GM21619 (cell line): ENCODE results near the gene KIF17.

Experiments
- ATAC-seq: cut with Tn5 transposase; IDR thresholded peaks from one replicate; pipeline ENCODE4 v1.9.1; 2021; ENCODE audit not compliant: unreplicated experiment

The KIF17 gene

DNA sequence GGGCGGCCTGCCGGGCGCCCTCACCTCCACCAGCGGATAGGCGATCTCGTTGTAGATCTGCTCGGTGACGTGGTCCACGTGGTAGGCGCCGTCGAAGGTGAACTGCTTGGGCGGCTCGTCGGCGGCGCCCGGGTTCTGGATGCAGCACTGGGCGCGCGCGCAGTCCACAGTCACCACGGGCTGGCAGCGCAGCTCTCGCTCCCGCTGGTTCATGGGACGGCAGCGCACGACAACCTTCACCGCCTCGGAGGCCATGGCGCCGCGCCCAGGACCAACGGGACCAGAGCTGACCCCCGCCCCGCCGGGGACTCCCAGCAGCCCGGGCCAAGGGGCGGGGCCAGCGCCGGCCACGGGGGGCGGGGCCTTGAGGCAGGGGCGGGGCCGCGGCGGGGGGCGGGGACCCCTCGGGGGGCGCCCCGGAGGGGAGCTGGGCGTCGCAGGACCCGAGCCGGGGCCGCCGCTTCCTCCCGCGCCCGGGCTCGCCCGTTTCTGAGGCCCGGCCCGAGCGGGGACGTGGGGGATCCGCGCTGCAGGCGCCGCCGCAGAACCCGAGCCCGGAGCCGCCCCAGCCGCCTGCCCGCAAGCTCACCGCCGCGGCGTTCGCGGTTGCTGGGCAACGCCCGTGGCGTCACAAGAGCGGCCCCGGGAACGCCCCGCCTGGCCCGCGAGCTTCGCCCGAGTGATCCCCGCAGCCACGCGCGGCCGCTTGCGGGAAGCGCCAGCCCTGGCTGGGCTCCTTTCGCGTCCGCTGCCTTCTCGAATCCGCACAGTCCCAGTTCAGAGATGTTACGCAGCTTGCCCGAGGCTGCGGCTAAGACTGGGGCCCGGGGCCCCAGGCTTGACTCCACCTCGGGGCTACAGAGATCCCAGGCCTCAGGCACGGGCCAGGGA is at the start of gene KIF17:
KIF17 (minus strand) TSS at position 556 of the 891 bp plus-strand sequence; CDS start at position 255, 301 bp downstream.
- no peak for ATAC-seq

GRCh38 chr1:20767271-20767670 is 49.5 kb upstream of the KIF17 start:
- ATAC-seq = no peak

DNA sequence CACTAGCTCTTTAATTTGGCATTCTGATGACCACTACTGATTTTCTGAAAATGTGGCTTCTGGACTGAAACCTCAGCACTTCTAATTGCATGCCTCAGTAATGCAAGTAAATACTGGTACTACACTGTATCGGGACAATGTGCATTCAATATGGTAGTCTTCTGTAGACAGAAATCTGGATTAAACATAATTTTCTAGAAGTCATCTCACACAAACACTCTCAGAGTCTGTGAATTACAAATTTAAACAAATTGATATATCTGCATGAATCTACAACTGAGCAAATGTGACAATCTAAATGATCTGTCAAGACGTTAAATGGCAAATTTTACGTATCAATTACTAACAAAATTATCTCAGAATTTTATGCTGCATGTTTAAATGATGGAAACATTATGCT is 45.6 kb upstream of the KIF17 start:
- no peak for ATAC-seq

GRCh38 chr1:20760322-20760721 is 42.5 kb upstream of the KIF17 start:
- ATAC-seq = no peak

GRCh38 chr1:20753589-20753988 is 35.8 kb upstream of the KIF17 start:
- no peak for ATAC-seq

GRCh38 chr1:20751462-20751990 is 33.7 kb upstream of the KIF17 start:
- ATAC-seq = no peak

GRCh38 chr1:20742671-20743070 is 24.9 kb upstream of the KIF17 start:
- no peak for ATAC-seq

GRCh38 chr1:20740781-20741180 is 23.0 kb upstream of the KIF17 start:
- no peak for ATAC-seq

DNA sequence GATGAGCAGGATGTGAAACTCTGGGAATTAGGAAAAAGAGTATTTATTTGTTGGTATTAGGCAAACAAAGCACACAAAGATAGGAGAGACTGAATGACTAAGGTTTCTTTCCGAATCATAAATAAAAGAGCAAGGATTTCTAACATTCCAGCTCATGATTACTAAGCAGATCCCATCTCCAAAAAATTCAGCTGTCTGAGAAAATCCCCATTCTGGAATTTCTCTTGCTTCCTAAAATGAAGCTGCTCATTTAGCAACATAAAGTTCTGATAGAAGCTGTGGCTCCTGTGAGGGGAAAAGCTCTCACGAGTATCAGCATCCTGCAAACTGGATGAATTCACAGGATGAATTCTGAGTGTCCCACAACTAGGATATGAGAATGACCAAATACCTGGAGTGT is 21.4 kb upstream of the KIF17 start:
- no peak for ATAC-seq

- no peak for ATAC-seq
These were observed 17.8 kb upstream of the KIF17 start for GRCh38 chr1:20735581-20736111.

- ATAC-seq = no peak
These were observed 15.7 kb upstream of the KIF17 start for GRCh38 chr1:20733360-20733975.

DNA sequence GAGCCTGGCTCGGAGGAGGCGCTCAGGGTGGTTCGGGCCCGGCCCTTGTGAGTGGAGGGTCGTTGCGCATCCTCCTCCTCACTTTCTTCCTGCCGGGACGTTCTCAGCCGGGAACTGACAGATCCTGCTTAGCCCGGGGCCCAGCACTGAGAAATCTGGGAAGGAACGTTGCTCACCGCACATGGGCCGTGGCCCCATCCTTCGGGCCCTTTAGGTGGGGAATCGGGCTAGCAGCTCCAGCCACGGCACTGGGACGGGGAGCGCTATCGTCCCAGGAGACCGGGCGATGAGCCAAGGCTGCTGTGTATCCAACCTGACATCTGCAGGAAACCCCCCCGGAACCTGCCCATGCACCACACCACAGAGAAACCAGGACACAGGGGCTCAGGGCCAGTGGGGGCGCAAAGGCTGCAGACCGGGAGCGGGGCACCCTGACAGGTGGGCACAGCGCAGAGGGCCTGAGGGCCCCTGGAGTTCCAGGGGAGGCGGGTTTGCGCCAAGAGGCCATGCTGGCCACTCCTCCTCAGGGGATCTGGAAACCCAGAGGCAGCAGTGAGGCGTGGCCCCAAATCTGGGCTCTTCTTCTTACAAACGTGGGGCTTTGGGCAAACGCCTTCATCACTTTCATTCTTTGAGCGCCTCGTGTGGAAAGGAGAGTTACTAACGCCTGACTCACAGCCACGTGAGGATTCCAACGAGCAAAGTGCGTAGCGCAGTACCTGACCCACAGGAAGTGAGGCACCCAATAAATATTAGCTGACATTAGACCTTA is 15.0 kb upstream of the KIF17 start, which contains the start of gene SH2D5:
SH2D5 (minus strand) TSS at position 116 of the 772 bp plus-strand sequence. CDS start 4,659 bp downstream, outside the sequence.
- ATAC-seq = peak; percentile 52

DNA sequence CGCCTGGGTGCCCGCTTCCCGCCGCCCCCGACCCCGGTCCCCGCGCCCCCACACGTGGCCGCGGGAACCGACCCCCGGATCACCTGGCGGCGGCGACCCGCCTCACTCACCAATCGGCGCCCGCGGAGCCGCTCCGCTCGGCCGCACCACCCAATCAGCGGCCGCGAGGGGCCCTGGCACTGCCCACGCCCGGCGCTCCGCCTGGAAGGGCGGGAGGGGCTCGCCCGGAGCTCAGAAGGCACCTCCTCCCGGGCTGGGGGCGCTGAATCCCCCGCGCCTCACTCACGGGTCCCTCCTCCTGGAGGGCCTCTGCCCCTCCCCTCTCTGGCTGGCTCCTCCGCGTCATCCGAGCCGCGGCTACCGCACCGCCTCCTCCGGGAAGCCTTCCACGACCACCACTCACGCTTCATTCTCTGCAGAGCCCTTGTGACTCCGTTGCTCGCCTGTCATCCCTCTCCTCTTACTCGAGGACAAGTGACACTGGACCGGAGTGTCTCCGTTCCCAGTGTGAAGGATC is 14.3 kb upstream of the KIF17 start:
- ATAC-seq = peak; percentile 50

DNA sequence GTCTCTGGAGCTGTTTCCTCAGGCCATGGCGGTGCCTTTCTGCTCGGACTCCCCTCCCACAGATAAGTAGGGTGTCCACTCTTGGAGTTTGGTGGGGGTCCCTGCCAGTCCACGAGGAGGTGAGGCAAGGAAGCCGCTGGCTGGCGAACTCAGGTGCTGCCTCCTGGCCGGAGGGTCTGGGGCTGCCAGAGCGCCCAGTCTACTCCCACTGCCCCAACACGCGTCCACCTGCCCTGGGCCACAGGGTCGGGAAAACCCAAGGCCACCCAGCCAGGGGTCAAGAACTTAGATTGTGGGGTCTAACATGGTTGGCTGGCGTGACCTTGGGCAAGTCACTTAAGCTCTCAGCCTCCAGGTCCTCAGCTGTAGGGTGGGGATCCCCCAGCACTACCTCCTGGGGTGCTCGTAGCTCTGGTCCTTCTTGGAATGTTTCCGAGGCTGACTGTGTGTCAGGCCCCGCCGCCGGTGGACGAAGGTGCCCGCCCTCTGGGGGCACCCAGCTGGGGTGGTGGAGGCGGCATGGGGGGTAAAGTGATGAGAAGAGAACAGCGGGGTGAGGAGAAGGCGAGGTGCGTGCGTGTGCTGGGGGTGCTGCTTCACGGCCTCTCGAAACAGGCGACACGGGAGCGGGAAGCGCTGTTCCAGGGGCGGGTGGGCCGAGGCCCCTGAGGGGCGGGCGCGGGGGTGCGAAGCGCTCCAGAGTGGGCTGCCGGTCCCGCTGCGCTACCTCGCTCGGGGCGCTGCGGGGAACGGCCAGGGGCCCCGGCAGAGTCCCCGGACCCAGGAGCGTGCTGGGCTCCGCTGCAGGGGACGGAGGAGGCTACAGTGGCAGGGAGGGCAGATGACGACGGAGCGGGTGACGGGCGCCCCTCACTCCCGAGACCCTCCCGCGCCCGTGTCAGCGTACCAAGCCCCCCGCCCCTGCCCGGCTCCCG is 13.5 kb upstream of the KIF17 start:
- ATAC-seq = no peak

- no peak for ATAC-seq
These were observed 12.9 kb upstream of the KIF17 start for GRCh38 chr1:20730690-20731056.

DNA sequence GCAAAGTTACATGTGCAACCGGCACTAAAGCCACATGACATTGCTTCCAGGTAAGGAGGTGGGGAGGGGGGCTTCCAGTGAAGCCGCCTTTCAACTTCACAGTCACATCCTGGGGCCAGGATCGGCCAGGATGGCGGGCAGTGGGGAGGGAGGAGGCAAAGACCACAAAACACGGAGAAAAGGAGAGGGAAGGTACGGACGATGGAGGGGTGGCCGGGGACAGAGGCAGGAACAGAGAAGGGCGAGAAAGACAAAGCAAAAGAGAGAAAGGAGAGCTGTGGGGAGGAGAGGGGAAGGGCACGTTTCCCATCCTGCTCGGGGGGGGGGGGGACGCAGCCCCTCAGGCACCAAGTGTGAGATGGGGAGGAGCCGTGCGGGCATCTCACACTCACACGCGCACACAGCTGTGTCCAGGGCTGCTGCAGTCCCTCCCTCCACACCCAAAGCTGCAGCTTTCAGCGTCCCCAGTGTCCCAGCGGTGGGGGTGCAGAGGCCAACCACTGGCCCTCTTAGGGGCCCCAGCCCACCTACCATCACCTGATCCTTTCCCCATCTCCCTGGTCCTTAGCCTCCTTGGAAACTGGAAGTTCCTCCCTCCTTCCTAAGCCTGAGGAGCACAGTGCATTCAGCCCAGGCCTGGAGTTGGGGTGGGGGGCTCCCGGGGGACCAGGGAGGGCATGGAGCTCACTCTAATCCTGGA is 12.3 kb upstream of the KIF17 start:
- no peak for ATAC-seq

DNA sequence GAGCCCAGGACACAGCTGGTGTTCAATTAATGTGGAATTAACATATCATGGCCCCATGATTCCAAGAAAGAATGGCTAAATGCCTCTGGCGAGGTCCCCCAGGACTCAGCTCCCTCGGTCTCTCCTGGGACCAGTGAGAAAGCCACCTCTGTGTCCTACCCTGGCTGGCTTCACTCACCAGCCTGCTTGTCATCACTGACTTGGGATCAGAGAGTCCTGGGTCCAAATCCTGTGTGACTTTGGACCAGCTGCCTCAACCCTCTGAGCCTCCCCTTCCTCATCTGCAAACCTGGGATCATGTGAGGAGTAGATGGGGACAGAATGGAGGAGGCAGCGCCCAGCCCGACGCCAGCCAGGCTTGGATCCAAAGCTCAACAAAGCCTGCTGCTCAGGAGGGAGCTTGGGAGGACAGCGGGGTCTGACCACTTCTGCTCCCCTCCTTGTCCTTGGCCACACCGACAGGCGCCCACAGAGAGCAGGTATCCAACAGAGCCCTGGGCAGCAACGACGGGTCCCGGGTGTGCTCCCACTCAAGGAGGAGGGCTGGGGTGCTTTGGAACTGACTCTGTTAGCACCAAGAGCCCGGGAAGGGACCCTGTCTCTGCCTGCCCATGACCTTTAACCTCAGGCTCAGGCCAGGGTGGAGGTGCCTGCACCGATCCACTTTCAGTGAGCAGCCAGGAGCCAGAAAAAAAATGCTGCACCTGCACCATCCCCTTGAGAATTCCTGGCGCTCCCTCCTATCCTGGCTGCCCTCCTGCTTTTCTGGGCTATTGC is 11.5 kb upstream of the KIF17 start:
- no peak for ATAC-seq

GRCh38 chr1:20728371-20729154 is 10.8 kb upstream of the KIF17 start:
- no peak for ATAC-seq
